Lower lobe of right lung (tissue), 2 donors: ENCODE results near the gene CIAO2B. TPM values are rescaled to one million over a fixed set of nuclear protein-coding genes. Genes with fewer than 3 reads are reported as not detected.

ENCODE experiments used
- ATAC-seq, 2 donors: fragments of 200-7000 bp; cut with Tn5 transposase; one replicate each; pipeline ENCODE4 v1.9.1; 2020 to 2022; ENCODE audit warnings: mild to moderate bottlenecking in 2 of 2, moderate library complexity in 2 of 2
- DNase-seq: peaks from one replicate; pipeline ENCODE4 v3.0.0-alpha.2; 2020
- H3K27ac ChIP-seq: fragments of 200-600 bp; one replicate; pipeline ENCODE4 v1.8.0; 2022
- H3K27me3 ChIP-seq: fragments of 200-600 bp; one replicate; pipeline ENCODE4 v1.8.0; 2022; ENCODE audit warnings: low read depth
- H3K36me3 ChIP-seq: fragments of 200-600 bp; one replicate; pipeline ENCODE4 v1.8.0; 2022; ENCODE audit warnings: mild to moderate bottlenecking
- H3K4me1 ChIP-seq: fragments of 200-600 bp; one replicate; pipeline ENCODE4 v1.8.0; 2022
- H3K4me3 ChIP-seq: fragments of 200-600 bp; one replicate; pipeline ENCODE4 v1.8.0; 2022; ENCODE audit warnings: mild to moderate bottlenecking
- H3K9me3 ChIP-seq: fragments of 200-600 bp; one replicate; pipeline ENCODE4 v1.8.0; 2022
- CTCF ChIP-seq: fragments of 200-600 bp; IDR thresholded peaks from one replicate; pipeline ENCODE4 v1.8.0; 2022; ENCODE audit warnings: antibody characterized with exemption, mild to moderate bottlenecking
- intact Hi-C: fragments of 100-400 bp; cut with DNase I; formaldehyde crosslinking; loops from one replicate; pipeline ENCODE4 v1.11.0; 2022
- total RNA-seq: library from RNA; stranded (reverse); fragmentation: NEBNext Ultra II Directional; extraction: Animal tissue kit (Norgen Biotek cat#: 25700); gene quantifications from one replicate; pipeline ENCODE4 v1.2.1, GENCODE V29; 2021
- donor health status: DM: no; HTN: yes; CAD: no; lungs with severe emphysema.

CIAO2B gene
- total RNA-seq, 1 donor from 2014 or later: 76.8 TPM

GRCh38 chr16:66944054-66944441 is 9.8 kb upstream of the CIAO2B start:
- peaks cover 55% of the 10 kb centered on the region for H3K36me3 ChIP-seq
- ATAC-seq: no peak
- H3K4me1 ChIP-seq: peaks cover 10% of the 10 kb centered on the region
- H3K27me3 ChIP-seq: peaks cover 5% of the 10 kb centered on the region
- no peak overlapping the region for H3K4me3 ChIP-seq
- no peak overlapping the region for H3K27ac ChIP-seq
- H3K9me3 ChIP-seq: no peaks in the 10 kb centered on the region
- intact Hi-C loops: no loop called here
- TF ChIP-seq CTCF: no peak
- no peak for DNase-seq

- ATAC-seq: no peak
- no peak for DNase-seq
- intact Hi-C loops: no loop called here
- Histone ChIP-seq H3K27me3 (peaks cover under 1% of the 10 kb centered on the region), H3K4me3 (no peak overlapping the region), H3K36me3 (peaks cover 60% of the 10 kb centered on the region), H3K4me1 (peaks cover 5% of the 10 kb centered on the region), H3K9me3 (no peaks in the 10 kb centered on the region), H3K27ac (no peak overlapping the region)
- no peak for TF ChIP-seq CTCF
Measured at GRCh38 chr16:66943426-66944053, 9.3 kb upstream of the CIAO2B start.

GRCh38 chr16:66942981-66943380 is 8.8 kb upstream of the CIAO2B start:
- no peak for ATAC-seq

GRCh38 chr16:66940236-66940635 is 6.0 kb upstream of the CIAO2B start:
- H3K27ac ChIP-seq: no peak overlapping the region
- ATAC-seq: no peak
- no peak overlapping the region for H3K4me3 ChIP-seq
- H3K36me3 ChIP-seq: peaks cover 74% of the 10 kb centered on the region
- intact Hi-C loops: no loop called here
- TF ChIP-seq CTCF: no peak
- H3K27me3 ChIP-seq: no peaks in the 10 kb centered on the region
- H3K4me1 ChIP-seq: peaks cover 26% of the 10 kb centered on the region
- no peak for DNase-seq
- H3K9me3 ChIP-seq: no peaks in the 10 kb centered on the region

More at GRCh38 chr16:66942981-66943380, 8.8 kb upstream of the CIAO2B start:
- Histone ChIP-seq H3K36me3 (peaks cover 65% of the 10 kb centered on the region), H3K4me1 (no peaks in the 10 kb centered on the region), H3K27me3 (no peaks in the 10 kb centered on the region), H3K27ac (no peak overlapping the region), H3K9me3 (no peaks in the 10 kb centered on the region), H3K4me3 (no peak overlapping the region)
- no peak for DNase-seq
- TF ChIP-seq CTCF: no peak
- intact Hi-C loops: no loop called here

- peaks cover 29% of the 10 kb centered on the region for H3K4me1 ChIP-seq
- H3K27me3 ChIP-seq: no peaks in the 10 kb centered on the region
- no peak overlapping the region for H3K27ac ChIP-seq
- H3K9me3 ChIP-seq: no peaks in the 10 kb centered on the region
- no peak for ATAC-seq
- H3K36me3 ChIP-seq: peaks cover 72% of the 10 kb centered on the region
- intact Hi-C loops: no loop called here
- H3K4me3 ChIP-seq: no peak overlapping the region
- TF ChIP-seq CTCF: no peak
- DNase-seq: no peak
Measured at GRCh38 chr16:66939366-66939765, 5.2 kb upstream of the CIAO2B start.
